WTC11 (cell line): ENCODE data around the gene HPCAL1. TPM values are rescaled to one million over a fixed set of nuclear protein-coding genes. Genes with fewer than 3 reads are reported as not detected.

Source experiments
- ATAC-seq: fragments of 200-7000 bp; cut with Tn5 transposase; 2 replicates; pipeline ENCODE4 v1.10.0; 2021; ENCODE audit warnings: mild to moderate bottlenecking, moderate library complexity
- CTCF ChIA-PET: fragments of 300-600 bp; sonication (Branson Sonifier 250); formaldehyde crosslinking; loops from one replicate; lab custom pipeline; 2021; ENCODE audit warnings: antibody characterized with exemption; lab: Charles Lee
- POLR2A ChIA-PET: fragments of 350-600 bp; sonication (Branson Sonifier 250); formaldehyde crosslinking; loops from one replicate; lab custom pipeline; 2021; ENCODE audit warnings: antibody characterized with exemption; lab: Charles Lee
- DNase-seq: peaks from one replicate; pipeline ENCODE4 v3.0.0; 2021; ENCODE audit warnings: low spot score
- H3K27ac Mint-ChIP-seq: 2 replicates; pipeline ENCODE4 v1.8.0; 2021; ENCODE audit warnings: mixed read lengths
- H3K27me3 Mint-ChIP-seq: 2 replicates; pipeline ENCODE4 v1.8.0; 2021; ENCODE audit warnings: low read depth, mild to moderate bottlenecking, moderate library complexity, mixed read lengths
- H3K36me3 Mint-ChIP-seq: 2 replicates; pipeline ENCODE4 v1.8.0; 2021; ENCODE audit warnings: mixed read lengths
- H3K4me1 Mint-ChIP-seq: 2 replicates; pipeline ENCODE4 v1.8.0; 2022; ENCODE audit warnings: mixed read lengths
- H3K4me3 Mint-ChIP-seq: 2 replicates; pipeline ENCODE4 v1.8.0; 2021; ENCODE audit warnings: mild to moderate bottlenecking, moderate library complexity, mixed read lengths
- H3K9me3 Mint-ChIP-seq: 2 replicates; pipeline ENCODE4 v1.8.0; 2021; ENCODE audit warnings: mixed read lengths
- AFF4 ChIP-seq: sonication (generic); formaldehyde crosslinking; IDR thresholded peaks from 2 replicates; pipeline ENCODE4 v1.8.1; 2023; ENCODE audit warnings: mild to moderate bottlenecking, missing genetic modification reagents, borderline replicate concordance
- CBFB ChIP-seq: sonication (generic); formaldehyde crosslinking; IDR thresholded peaks from 2 replicates; pipeline ENCODE4 v1.8.1; 2022; ENCODE audit warnings: mild to moderate bottlenecking, low read depth, missing genetic modification reagents
- CREM ChIP-seq: sonication (generic); formaldehyde crosslinking; IDR thresholded peaks from 2 replicates; pipeline ENCODE4 v1.8.1; 2022; ENCODE audit warnings: mild to moderate bottlenecking, missing genetic modification reagents, moderate library complexity
- GTF2I ChIP-seq: fragments of 250-450 bp; sonication (Bioruptor Pico); conservative IDR thresholded peaks from 2 replicates; pipeline ENCODE4 v1.4.0; 2021; ENCODE audit warnings: mild to moderate bottlenecking
- MAX ChIP-seq: sonication (generic); formaldehyde crosslinking; IDR thresholded peaks from 2 replicates; pipeline ENCODE4 v1.8.0; 2022; ENCODE audit warnings: mild to moderate bottlenecking, missing genetic modification reagents
- NR1H2 ChIP-seq: sonication (generic); formaldehyde crosslinking; IDR thresholded peaks from 2 replicates; pipeline ENCODE4 v1.9.0; 2021; ENCODE audit warnings: mild to moderate bottlenecking, moderate library complexity, missing genetic modification reagents
- PRRX2 ChIP-seq: fragments of 250-450 bp; sonication (Bioruptor Pico); IDR thresholded peaks from 2 replicates; pipeline ENCODE4 v1.8.0; 2021; ENCODE audit warnings: mild to moderate bottlenecking
- RORB ChIP-seq: fragments of 250-450 bp; sonication (Bioruptor Pico); IDR thresholded peaks from 2 replicates; pipeline ENCODE4 v1.9.0; 2021; ENCODE audit warnings: mild to moderate bottlenecking
- TEAD1 ChIP-seq: sonication (generic); formaldehyde crosslinking; IDR thresholded peaks from 2 replicates; pipeline ENCODE4 v1.8.0; 2022; ENCODE audit warnings: mild to moderate bottlenecking, missing genetic modification reagents
- ZNF263 ChIP-seq: sonication (generic); formaldehyde crosslinking; IDR thresholded peaks from 2 replicates; pipeline ENCODE4 v1.8.1; 2022; ENCODE audit warnings: low read depth, mild to moderate bottlenecking, moderate library complexity, missing genetic modification reagents
- total RNA-seq: library from RNA; stranded (reverse); gene quantifications from 3 replicates; pipeline ENCODE4 v1.2.3, GENCODE V29; 2021
- TF ChIP-seq, protein P1 (sequence below): fragments of 250-450 bp; sonication (Bioruptor Pico); IDR thresholded peaks from 2 replicates; pipeline ENCODE4 v1.9.0; 2021; ENCODE audit warnings: moderate library complexity, mild to moderate bottlenecking, inconsistent platforms, borderline replicate concordance
- TF ChIP-seq, protein P2 (sequence below): sonication (generic); formaldehyde crosslinking; IDR thresholded peaks from 2 replicates; pipeline ENCODE4 v1.8.1; 2023; ENCODE audit warnings: mild to moderate bottlenecking, missing genetic modification reagents
- TF ChIP-seq, protein P3 (sequence below): fragments of 250-450 bp; sonication (Bioruptor Pico); IDR thresholded peaks from 2 replicates; pipeline ENCODE4 v1.9.0; 2021; ENCODE audit warnings: mild to moderate bottlenecking, borderline replicate concordance
- TF ChIP-seq, protein P4 (sequence below): fragments of 250-450 bp; sonication (Bioruptor Pico); IDR thresholded peaks from 2 replicates; pipeline ENCODE4 v1.9.0; 2021; ENCODE audit warnings: mild to moderate bottlenecking
- TF ChIP-seq, protein P5 (sequence below): sonication (generic); formaldehyde crosslinking; IDR thresholded peaks from 2 replicates; pipeline ENCODE4 v1.8.1; 2023; ENCODE audit warnings: mild to moderate bottlenecking, moderate library complexity, missing genetic modification reagents
- TF ChIP-seq, protein P6 (sequence below): sonication (generic); formaldehyde crosslinking; IDR thresholded peaks from 2 replicates; pipeline ENCODE4 v1.8.1; 2023; ENCODE audit warnings: mild to moderate bottlenecking, missing genetic modification reagents, moderate library complexity
- TF ChIP-seq, protein P7 (sequence below): sonication (generic); formaldehyde crosslinking; conservative IDR thresholded peaks from 2 replicates; pipeline ENCODE4 v1.8.1; 2023; ENCODE audit warnings: mild to moderate bottlenecking, low read depth, missing genetic modification reagents, moderate library complexity

Gene HPCAL1
- total RNA-seq, 1 experiment from 2014 or later, result 11.8 TPM

- peak overlapping the region; percentile 64 for H3K27ac Mint-ChIP-seq
- DNase-seq (no peak), ATAC-seq (no peak)
- TF ChIP-seq GTF2I (no peak), ZNF263 (CRISPR knock-in tag) (no peak), PRRX2 (CRISPR knock-in tag) (no peak), AFF4 (no peak)
- TF ChIP-seq, protein P1, sequence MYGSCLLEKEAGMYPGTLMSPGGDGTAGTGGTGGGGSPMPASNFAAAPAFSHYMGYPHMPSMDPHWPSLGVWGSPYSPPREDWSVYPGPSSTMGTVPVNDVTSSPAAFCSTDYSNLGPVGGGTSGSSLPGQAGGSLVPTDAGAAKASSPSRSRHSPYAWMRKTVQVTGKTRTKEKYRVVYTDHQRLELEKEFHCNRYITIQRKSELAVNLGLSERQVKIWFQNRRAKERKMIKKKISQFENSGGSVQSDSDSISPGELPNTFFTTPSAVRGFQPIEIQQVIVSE, result no peak
- TF ChIP-seq, protein P2, sequence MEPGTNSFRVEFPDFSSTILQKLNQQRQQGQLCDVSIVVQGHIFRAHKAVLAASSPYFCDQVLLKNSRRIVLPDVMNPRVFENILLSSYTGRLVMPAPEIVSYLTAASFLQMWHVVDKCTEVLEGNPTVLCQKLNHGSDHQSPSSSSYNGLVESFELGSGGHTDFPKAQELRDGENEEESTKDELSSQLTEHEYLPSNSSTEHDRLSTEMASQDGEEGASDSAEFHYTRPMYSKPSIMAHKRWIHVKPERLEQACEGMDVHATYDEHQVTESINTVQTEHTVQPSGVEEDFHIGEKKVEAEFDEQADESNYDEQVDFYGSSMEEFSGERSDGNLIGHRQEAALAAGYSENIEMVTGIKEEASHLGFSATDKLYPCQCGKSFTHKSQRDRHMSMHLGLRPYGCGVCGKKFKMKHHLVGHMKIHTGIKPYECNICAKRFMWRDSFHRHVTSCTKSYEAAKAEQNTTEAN (CRISPR knock-in tag), result no peak
- H3K27me3 Mint-ChIP-seq, result no peaks in the 10 kb centered on the region
- CTCF ChIA-PET, result interaction anchor here (0.6 to 4.5 kb wide), 5 partner anchors 12 to 105 kb away, joined by 3 to 31 read pairs (median 4); no protein-coding TSS in a partner anchor
- peaks cover 5% of the 10 kb centered on the region for H3K9me3 Mint-ChIP-seq
- no peak overlapping the region for H3K4me3 Mint-ChIP-seq
- POLR2A ChIA-PET, result no interaction called here
- peaks cover 75% of the 10 kb centered on the region for H3K4me1 Mint-ChIP-seq
- H3K36me3 Mint-ChIP-seq, result peaks cover 3% of the 10 kb centered on the region; the same call in 1 of the 2 replicates
Measured at GRCh38 chr2:10329880-10330699, 27.4 kb downstream of the HPCAL1 start.

DNA sequence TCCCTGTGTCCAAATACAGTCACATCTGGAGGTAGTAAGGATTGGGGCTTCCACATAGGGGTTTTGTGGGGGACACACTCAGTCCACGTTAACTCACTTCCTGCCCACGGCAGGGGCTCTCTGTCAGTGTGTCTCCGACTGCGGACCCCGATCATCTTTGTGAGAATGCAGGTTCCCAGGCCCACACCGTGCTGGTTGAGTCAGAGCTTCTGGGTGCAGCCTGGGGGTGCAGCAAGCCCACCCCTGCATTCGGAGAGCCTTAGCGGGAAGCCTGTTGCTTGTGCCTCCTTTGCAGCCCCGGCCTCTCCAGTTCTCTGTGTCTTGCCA is 28.0 kb downstream of the HPCAL1 start:
- no peak for ATAC-seq
- no peaks in the 10 kb centered on the region for H3K27me3 Mint-ChIP-seq
- H3K36me3 Mint-ChIP-seq, result peaks cover 9% of the 10 kb centered on the region
- no peak overlapping the region for H3K4me3 Mint-ChIP-seq
- POLR2A ChIA-PET, result no interaction called here
- DNase-seq, result no peak
- CTCF ChIA-PET, result interaction anchor here (1.2 to 4.5 kb wide), 4 partner anchors 78 to 104 kb away, joined by 3 to 31 read pairs (median 10); no protein-coding TSS in a partner anchor
- H3K27ac Mint-ChIP-seq, result no peak overlapping the region; the same call in none of the 2 replicates
- peaks cover 69% of the 10 kb centered on the region for H3K4me1 Mint-ChIP-seq
- peaks cover 11% of the 10 kb centered on the region for H3K9me3 Mint-ChIP-seq
- no peak for TF ChIP-seq NR1H2 (CRISPR knock-in tag)
- TF ChIP-seq TEAD1 (CRISPR knock-in tag), result no peak
- no peak for TF ChIP-seq RORB (CRISPR knock-in tag)
- no peak for TF ChIP-seq CBFB
- TF ChIP-seq, protein P3, sequence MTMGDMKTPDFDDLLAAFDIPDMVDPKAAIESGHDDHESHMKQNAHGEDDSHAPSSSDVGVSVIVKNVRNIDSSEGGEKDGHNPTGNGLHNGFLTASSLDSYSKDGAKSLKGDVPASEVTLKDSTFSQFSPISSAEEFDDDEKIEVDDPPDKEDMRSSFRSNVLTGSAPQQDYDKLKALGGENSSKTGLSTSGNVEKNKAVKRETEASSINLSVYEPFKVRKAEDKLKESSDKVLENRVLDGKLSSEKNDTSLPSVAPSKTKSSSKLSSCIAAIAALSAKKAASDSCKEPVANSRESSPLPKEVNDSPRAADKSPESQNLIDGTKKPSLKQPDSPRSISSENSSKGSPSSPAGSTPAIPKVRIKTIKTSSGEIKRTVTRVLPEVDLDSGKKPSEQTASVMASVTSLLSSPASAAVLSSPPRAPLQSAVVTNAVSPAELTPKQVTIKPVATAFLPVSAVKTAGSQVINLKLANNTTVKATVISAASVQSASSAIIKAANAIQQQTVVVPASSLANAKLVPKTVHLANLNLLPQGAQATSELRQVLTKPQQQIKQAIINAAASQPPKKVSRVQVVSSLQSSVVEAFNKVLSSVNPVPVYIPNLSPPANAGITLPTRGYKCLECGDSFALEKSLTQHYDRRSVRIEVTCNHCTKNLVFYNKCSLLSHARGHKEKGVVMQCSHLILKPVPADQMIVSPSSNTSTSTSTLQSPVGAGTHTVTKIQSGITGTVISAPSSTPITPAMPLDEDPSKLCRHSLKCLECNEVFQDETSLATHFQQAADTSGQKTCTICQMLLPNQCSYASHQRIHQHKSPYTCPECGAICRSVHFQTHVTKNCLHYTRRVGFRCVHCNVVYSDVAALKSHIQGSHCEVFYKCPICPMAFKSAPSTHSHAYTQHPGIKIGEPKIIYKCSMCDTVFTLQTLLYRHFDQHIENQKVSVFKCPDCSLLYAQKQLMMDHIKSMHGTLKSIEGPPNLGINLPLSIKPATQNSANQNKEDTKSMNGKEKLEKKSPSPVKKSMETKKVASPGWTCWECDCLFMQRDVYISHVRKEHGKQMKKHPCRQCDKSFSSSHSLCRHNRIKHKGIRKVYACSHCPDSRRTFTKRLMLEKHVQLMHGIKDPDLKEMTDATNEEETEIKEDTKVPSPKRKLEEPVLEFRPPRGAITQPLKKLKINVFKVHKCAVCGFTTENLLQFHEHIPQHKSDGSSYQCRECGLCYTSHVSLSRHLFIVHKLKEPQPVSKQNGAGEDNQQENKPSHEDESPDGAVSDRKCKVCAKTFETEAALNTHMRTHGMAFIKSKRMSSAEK (CRISPR knock-in tag), result no peak
- TF ChIP-seq CREM, result no peak
- TF ChIP-seq, protein P4, sequence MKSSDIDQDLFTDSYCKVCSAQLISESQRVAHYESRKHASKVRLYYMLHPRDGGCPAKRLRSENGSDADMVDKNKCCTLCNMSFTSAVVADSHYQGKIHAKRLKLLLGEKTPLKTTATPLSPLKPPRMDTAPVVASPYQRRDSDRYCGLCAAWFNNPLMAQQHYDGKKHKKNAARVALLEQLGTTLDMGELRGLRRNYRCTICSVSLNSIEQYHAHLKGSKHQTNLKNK (CRISPR knock-in tag), result no peak
- TF ChIP-seq, protein P5, sequence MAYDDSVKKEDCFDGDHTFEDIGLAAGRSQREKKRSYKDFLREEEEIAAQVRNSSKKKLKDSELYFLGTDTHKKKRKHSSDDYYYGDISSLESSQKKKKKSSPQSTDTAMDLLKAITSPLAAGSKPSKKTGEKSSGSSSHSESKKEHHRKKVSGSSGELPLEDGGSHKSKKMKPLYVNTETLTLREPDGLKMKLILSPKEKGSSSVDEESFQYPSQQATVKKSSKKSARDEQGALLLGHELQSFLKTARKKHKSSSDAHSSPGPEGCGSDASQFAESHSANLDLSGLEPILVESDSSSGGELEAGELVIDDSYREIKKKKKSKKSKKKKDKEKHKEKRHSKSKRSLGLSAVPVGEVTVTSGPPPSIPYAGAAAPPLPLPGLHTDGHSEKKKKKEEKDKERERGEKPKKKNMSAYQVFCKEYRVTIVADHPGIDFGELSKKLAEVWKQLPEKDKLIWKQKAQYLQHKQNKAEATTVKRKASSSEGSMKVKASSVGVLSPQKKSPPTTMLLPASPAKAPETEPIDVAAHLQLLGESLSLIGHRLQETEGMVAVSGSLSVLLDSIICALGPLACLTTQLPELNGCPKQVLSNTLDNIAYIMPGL (CRISPR knock-in tag), result no peak
- TF ChIP-seq, protein P6, sequence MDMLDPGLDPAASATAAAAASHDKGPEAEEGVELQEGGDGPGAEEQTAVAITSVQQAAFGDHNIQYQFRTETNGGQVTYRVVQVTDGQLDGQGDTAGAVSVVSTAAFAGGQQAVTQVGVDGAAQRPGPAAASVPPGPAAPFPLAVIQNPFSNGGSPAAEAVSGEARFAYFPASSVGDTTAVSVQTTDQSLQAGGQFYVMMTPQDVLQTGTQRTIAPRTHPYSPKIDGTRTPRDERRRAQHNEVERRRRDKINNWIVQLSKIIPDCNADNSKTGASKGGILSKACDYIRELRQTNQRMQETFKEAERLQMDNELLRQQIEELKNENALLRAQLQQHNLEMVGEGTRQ (CRISPR knock-in tag), result no peak
- TF ChIP-seq, protein P7, sequence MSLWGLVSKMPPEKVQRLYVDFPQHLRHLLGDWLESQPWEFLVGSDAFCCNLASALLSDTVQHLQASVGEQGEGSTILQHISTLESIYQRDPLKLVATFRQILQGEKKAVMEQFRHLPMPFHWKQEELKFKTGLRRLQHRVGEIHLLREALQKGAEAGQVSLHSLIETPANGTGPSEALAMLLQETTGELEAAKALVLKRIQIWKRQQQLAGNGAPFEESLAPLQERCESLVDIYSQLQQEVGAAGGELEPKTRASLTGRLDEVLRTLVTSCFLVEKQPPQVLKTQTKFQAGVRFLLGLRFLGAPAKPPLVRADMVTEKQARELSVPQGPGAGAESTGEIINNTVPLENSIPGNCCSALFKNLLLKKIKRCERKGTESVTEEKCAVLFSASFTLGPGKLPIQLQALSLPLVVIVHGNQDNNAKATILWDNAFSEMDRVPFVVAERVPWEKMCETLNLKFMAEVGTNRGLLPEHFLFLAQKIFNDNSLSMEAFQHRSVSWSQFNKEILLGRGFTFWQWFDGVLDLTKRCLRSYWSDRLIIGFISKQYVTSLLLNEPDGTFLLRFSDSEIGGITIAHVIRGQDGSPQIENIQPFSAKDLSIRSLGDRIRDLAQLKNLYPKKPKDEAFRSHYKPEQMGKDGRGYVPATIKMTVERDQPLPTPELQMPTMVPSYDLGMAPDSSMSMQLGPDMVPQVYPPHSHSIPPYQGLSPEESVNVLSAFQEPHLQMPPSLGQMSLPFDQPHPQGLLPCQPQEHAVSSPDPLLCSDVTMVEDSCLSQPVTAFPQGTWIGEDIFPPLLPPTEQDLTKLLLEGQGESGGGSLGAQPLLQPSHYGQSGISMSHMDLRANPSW (CRISPR knock-in tag), result no peak
- no peak for TF ChIP-seq MAX (CRISPR knock-in tag)
